HG02943 (cell line): ENCODE measurements around the gene TMEM163.

ENCODE experiments used
- ATAC-seq: cut with Tn5 transposase; IDR thresholded peaks from one replicate; pipeline ENCODE4 v1.9.1; 2021; ENCODE audit warnings: mild to moderate bottlenecking, low read depth, moderate library complexity; ENCODE audit not compliant: unreplicated experiment

The TMEM163 gene

GRCh38 chr2:134449157-134449556 lies 269.6 kb downstream of the TMEM163 start:
- ATAC-seq, result no peak

- no peak for ATAC-seq
These were observed 270.1 kb downstream of the TMEM163 start for GRCh38 chr2:134448650-134449049.

GRCh38 chr2:134447669-134448068 lies 271.1 kb downstream of the TMEM163 start:
- no peak for ATAC-seq

- ATAC-seq, result no peak
These were observed 272.3 kb downstream of the TMEM163 start for GRCh38 chr2:134446383-134447017.

- no peak for ATAC-seq
These were observed 272.8 kb downstream of the TMEM163 start for GRCh38 chr2:134445985-134446382.

GRCh38 chr2:134445116-134445515 lies 273.7 kb downstream of the TMEM163 start:
- ATAC-seq, result no peak

GRCh38 chr2:134443814-134444480 lies 274.9 kb downstream of the TMEM163 start:
- ATAC-seq, result no peak

GRCh38 chr2:134441153-134441863 lies 277.5 kb downstream of the TMEM163 start:
- no peak for ATAC-seq

GRCh38 chr2:134440336-134440909 lies 278.4 kb downstream of the TMEM163 start:
- no peak for ATAC-seq

- ATAC-seq, result no peak
These were observed 280.4 kb downstream of the TMEM163 start for GRCh38 chr2:134438371-134438770.

GRCh38 chr2:134436706-134437105 lies 282.1 kb downstream of the TMEM163 start:
- ATAC-seq, result no peak

GRCh38 chr2:134435936-134436335 lies 282.9 kb downstream of the TMEM163 start:
- ATAC-seq, result no peak

GRCh38 chr2:134435505-134435904 lies 283.3 kb downstream of the TMEM163 start:
- ATAC-seq, result no peak

- no peak for ATAC-seq
These were observed 284.8 kb downstream of the TMEM163 start for GRCh38 chr2:134433979-134434378.

GRCh38 chr2:134433469-134433868 lies 285.3 kb downstream of the TMEM163 start:
- ATAC-seq, result no peak

- no peak for ATAC-seq
These were observed 286.3 kb downstream of the TMEM163 start for GRCh38 chr2:134432435-134432883.

- ATAC-seq, result no peak
These were observed 286.9 kb downstream of the TMEM163 start for GRCh38 chr2:134431838-134432434.

GRCh38 chr2:134429886-134430285 lies 288.9 kb downstream of the TMEM163 start:
- no peak for ATAC-seq

- ATAC-seq, result no peak
These were observed 292.1 kb downstream of the TMEM163 start for GRCh38 chr2:134426721-134427120.

- no peak for ATAC-seq
These were observed 292.9 kb downstream of the TMEM163 start for GRCh38 chr2:134425724-134426496.
